ENCODE measurements around the gene NT5C3A.
"Not testable (repeated sequence)": the region's sequence is repeated elsewhere in the genome, so short reads cannot be mapped to it uniquely, and the experiment has no call there.

Gene NT5C3A

DNA sequence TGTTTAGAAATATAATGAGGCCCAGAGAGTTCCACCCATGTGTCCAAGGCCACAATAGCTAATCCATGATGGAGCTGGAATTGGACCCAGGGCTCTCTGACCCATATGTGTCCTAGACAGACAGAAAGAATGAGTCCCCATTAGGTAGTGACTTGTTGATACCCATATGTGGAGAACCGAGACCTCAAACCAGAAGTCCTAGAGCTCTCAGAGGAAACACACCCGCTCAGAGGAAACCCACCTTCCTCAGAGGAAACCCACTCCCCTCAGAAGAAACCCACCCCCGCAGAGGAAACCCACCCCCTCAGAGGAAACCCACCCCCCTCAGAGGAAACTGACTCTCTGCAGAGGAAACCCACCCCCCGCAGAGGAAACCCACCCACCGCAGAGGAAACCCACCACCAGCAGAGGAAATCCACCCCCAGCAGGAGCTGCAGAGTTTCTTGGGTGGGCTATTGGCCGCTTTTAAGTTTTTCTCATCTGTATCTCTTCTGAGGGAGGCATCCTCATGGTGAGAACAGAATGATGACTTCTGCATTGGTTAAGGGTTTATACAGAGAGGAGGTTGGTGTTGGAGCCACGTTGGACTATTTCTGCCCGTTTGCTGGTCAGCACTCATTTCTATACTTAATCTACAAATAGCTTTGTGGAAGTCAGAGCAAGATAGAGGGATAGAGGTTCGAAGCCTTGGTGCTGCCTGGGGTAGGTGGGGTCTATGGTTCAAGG, 70.4 kb downstream of the NT5C3A start:
- not testable (repeated sequence) for H2BK12ac ChIP-seq (ENCODE audit: low read length); H2AK5ac ChIP-seq (ENCODE audit: low read length); DNase-seq; H3K36me3 ChIP-seq (ENCODE audit: control insufficient read depth in 1 of 2, insufficient read depth in 2 of 2, low read length in 2 of 2); H3K23ac ChIP-seq (ENCODE audit: low read length); H4K12ac ChIP-seq (ENCODE audit: low read depth, low read length); H4K91ac ChIP-seq (ENCODE audit: low read depth, low read length); H3K4me2 ChIP-seq (ENCODE audit: low read length); H3K14ac ChIP-seq (ENCODE audit: low read length); H3K27ac ChIP-seq (ENCODE audit: low read depth, low read length); H3K79me1 ChIP-seq (ENCODE audit: low read length); H3K4ac ChIP-seq (ENCODE audit: low read depth, low read length); H3K4me3 ChIP-seq (ENCODE audit: low read depth, low read length); H4K8ac ChIP-seq (ENCODE audit: low read depth, low read length); H2BK120ac ChIP-seq (ENCODE audit: insufficient read depth, low read length, poor library complexity); H3K18ac ChIP-seq (ENCODE audit: low read length); H3K9me3 ChIP-seq (ENCODE audit: insufficient read depth, low read depth, low read length); H3K27me3 ChIP-seq (ENCODE audit: insufficient read depth, low read length); H2AFZ ChIP-seq (ENCODE audit: insufficient read depth, low read length, poor library complexity); H3K4me1 ChIP-seq (ENCODE audit: control insufficient read depth in 1 of 2, insufficient read depth in 2 of 2, low read length in 2 of 2); H3K79me2 ChIP-seq (ENCODE audit: control insufficient read depth, insufficient read depth, low read length, poor library complexity); H2BK5ac ChIP-seq (ENCODE audit: low read depth, low read length, poor library complexity); H3K9ac ChIP-seq (ENCODE audit: low read length)
- WGBS (ENCODE audit: extremely low coverage, insufficient coverage, insufficient read length): no CpG with 5 or more reads among the region's 9 CpGs

GRCh38 chr7:32991068-32991585, 71.4 kb downstream of the NT5C3A start:
- H3K4me2 ChIP-seq (ENCODE audit: low read length); H3K9me3 ChIP-seq (ENCODE audit: insufficient read depth, low read depth, low read length); H3K27ac ChIP-seq (ENCODE audit: low read depth, low read length); H2BK12ac ChIP-seq (ENCODE audit: low read length); H3K27me3 ChIP-seq (ENCODE audit: insufficient read depth, low read length); H3K79me1 ChIP-seq (ENCODE audit: low read length); H4K8ac ChIP-seq (ENCODE audit: low read depth, low read length); H3K4me1 ChIP-seq (ENCODE audit: control insufficient read depth in 1 of 2, insufficient read depth in 2 of 2, low read length in 2 of 2); H2AK5ac ChIP-seq (ENCODE audit: low read length); H3K79me2 ChIP-seq (ENCODE audit: control insufficient read depth, insufficient read depth, low read length, poor library complexity); H3K18ac ChIP-seq (ENCODE audit: low read length); H3K14ac ChIP-seq (ENCODE audit: low read length); DNase-seq; H4K12ac ChIP-seq (ENCODE audit: low read depth, low read length); H3K4ac ChIP-seq (ENCODE audit: low read depth, low read length); H3K4me3 ChIP-seq (ENCODE audit: low read depth, low read length); H3K9ac ChIP-seq (ENCODE audit: low read length); H3K23ac ChIP-seq (ENCODE audit: low read length); H2AFZ ChIP-seq (ENCODE audit: insufficient read depth, low read length, poor library complexity); H3K36me3 ChIP-seq (ENCODE audit: control insufficient read depth in 1 of 2, insufficient read depth in 2 of 2, low read length in 2 of 2); H4K91ac ChIP-seq (ENCODE audit: low read depth, low read length); H2BK5ac ChIP-seq (ENCODE audit: low read depth, low read length, poor library complexity); H2BK120ac ChIP-seq (ENCODE audit: insufficient read depth, low read length, poor library complexity): not testable (repeated sequence)
- WGBS (ENCODE audit: extremely low coverage, insufficient coverage, insufficient read length): no CpG with 5 or more reads among the region's 5 CpGs

DNA sequence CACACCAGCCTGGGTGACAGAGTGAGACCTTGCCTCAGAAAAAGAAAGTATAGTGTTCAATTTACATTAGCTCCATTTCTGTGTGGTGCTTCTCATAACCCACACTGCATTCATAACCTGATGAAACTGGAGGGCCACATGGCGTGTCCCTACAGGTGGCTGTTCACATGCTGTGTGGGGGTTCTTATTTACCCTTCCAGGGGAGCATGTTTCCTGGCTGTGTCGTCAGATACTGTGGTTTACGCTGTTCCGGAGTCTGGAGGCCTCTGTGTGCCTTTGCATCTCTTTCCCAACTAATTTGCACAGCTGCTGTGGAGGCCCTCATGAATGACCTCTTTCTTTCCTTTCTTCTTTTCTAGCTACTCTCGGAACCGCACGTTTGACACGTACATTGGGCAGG, 74.4 kb downstream of the NT5C3A start:
- not testable (repeated sequence) for H3K4me1 ChIP-seq (ENCODE audit: control insufficient read depth in 1 of 2, insufficient read depth in 2 of 2, low read length in 2 of 2); H2BK12ac ChIP-seq (ENCODE audit: low read length); H3K9me3 ChIP-seq (ENCODE audit: insufficient read depth, low read depth, low read length); H3K14ac ChIP-seq (ENCODE audit: low read length); H2AFZ ChIP-seq (ENCODE audit: insufficient read depth, low read length, poor library complexity); H2BK120ac ChIP-seq (ENCODE audit: insufficient read depth, low read length, poor library complexity); H3K27me3 ChIP-seq (ENCODE audit: insufficient read depth, low read length); DNase-seq; H3K79me1 ChIP-seq (ENCODE audit: low read length); H3K9ac ChIP-seq (ENCODE audit: low read length); H3K4me2 ChIP-seq (ENCODE audit: low read length); H3K4me3 ChIP-seq (ENCODE audit: low read depth, low read length); H4K12ac ChIP-seq (ENCODE audit: low read depth, low read length); H2AK5ac ChIP-seq (ENCODE audit: low read length); H3K4ac ChIP-seq (ENCODE audit: low read depth, low read length); H3K23ac ChIP-seq (ENCODE audit: low read length); H4K8ac ChIP-seq (ENCODE audit: low read depth, low read length); H3K27ac ChIP-seq (ENCODE audit: low read depth, low read length); H4K91ac ChIP-seq (ENCODE audit: low read depth, low read length); H2BK5ac ChIP-seq (ENCODE audit: low read depth, low read length, poor library complexity); H3K79me2 ChIP-seq (ENCODE audit: control insufficient read depth, insufficient read depth, low read length, poor library complexity); H3K36me3 ChIP-seq (ENCODE audit: control insufficient read depth in 1 of 2, insufficient read depth in 2 of 2, low read length in 2 of 2); H3K18ac ChIP-seq (ENCODE audit: low read length)
- no CpG with 5 or more reads among the region's 8 CpGs for WGBS (ENCODE audit: extremely low coverage, insufficient coverage, insufficient read length)

DNA sequence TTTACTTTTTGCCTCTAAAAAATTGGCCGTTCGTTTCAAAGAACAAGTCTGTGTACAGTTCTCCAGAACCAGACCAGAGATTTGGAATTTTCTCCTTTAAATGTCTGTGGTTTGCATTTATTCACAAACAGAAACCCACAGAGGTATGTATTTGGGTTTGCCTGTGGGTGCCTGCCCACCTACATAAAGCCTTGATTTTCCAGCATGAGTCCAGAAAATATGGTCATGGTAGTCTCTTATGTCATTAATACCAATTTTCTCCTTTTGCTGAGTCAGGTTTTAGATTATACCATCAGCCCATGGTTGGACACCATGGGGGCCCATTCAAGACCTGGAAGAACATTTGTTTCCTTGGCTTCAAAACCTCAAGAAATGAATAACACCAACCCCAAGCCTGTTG, 82.7 kb downstream of the NT5C3A start:
- H2BK12ac ChIP-seq (ENCODE audit: low read length); H4K91ac ChIP-seq (ENCODE audit: low read depth, low read length); DNase-seq; H3K23ac ChIP-seq (ENCODE audit: low read length); H3K9me3 ChIP-seq (ENCODE audit: insufficient read depth, low read depth, low read length); H3K9ac ChIP-seq (ENCODE audit: low read length); H3K79me2 ChIP-seq (ENCODE audit: control insufficient read depth, insufficient read depth, low read length, poor library complexity); H2AK5ac ChIP-seq (ENCODE audit: low read length); H3K4me2 ChIP-seq (ENCODE audit: low read length); H3K4ac ChIP-seq (ENCODE audit: low read depth, low read length); H4K12ac ChIP-seq (ENCODE audit: low read depth, low read length); H3K36me3 ChIP-seq (ENCODE audit: control insufficient read depth in 1 of 2, insufficient read depth in 2 of 2, low read length in 2 of 2); H3K18ac ChIP-seq (ENCODE audit: low read length); H3K79me1 ChIP-seq (ENCODE audit: low read length); H2AFZ ChIP-seq (ENCODE audit: insufficient read depth, low read length, poor library complexity); H3K14ac ChIP-seq (ENCODE audit: low read length); H2BK120ac ChIP-seq (ENCODE audit: insufficient read depth, low read length, poor library complexity); H2BK5ac ChIP-seq (ENCODE audit: low read depth, low read length, poor library complexity); H4K8ac ChIP-seq (ENCODE audit: low read depth, low read length); H3K27ac ChIP-seq (ENCODE audit: low read depth, low read length); H3K27me3 ChIP-seq (ENCODE audit: insufficient read depth, low read length); H3K4me3 ChIP-seq (ENCODE audit: low read depth, low read length); H3K4me1 ChIP-seq (ENCODE audit: control insufficient read depth in 1 of 2, insufficient read depth in 2 of 2, low read length in 2 of 2): not testable (repeated sequence)
- no CpG with 5 or more reads among the region's 2 CpGs for WGBS (ENCODE audit: extremely low coverage, insufficient coverage, insufficient read length)
